Stimulated activated CD8-positive, alpha-beta memory T cell treated with anti-CD3 and anti-CD28 coated beads, Interleukin-4, amount 100 ng/mL, for 48 hours (primary cell): ENCODE measurements around the gene SLK.

ENCODE experiments used
- DNase-seq: peaks from one replicate; pipeline ENCODE4 v3.0.0-alpha.2; 2020

SLK gene

GRCh38 chr10:104057717-104058116 is 90.8 kb downstream of the SLK start:
- DNase-seq = no peak

DNA sequence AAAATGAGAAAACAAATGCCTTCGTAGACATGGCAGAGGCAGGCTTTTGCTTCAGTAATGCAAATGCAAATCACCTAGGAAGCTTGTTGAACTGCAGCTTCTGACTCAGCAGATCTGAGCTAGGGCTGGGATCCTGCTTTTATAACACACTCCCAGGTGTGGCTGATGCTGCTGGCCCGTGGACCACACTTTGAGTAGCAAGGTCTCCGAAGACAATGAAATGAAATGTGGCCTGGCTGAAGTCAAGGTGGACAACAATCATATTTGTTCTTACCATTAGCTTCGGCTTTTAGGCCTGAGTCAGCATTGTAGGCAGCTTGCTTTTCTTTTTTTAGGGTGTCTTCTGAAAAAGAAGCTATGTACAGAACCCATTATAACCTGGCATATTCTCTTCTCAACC is 92.4 kb downstream of the SLK start:
- DNase-seq = no peak

GRCh38 chr10:104061196-104061595 is 94.3 kb downstream of the SLK start:
- no peak for DNase-seq

DNA sequence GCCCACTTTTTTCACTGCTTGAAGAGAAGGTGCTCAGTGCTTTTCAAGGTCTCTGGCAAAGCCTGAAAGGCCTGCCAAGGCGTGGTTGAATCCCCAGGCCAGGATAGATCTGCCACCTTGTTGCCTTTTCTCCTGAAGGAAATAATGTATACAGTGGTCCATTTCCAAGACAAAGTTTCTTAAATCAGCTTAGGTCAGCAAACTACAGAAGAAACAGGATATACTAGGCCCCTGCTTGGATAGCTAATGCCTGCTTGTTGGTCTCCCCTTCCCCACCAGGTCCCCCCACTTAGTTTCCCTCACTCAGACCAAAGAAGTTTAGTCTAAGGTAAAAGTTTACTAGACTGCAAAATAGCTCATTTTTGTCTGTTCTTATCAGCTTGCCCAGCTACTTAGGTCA is 98.8 kb downstream of the SLK start:
- no peak for DNase-seq

DNA sequence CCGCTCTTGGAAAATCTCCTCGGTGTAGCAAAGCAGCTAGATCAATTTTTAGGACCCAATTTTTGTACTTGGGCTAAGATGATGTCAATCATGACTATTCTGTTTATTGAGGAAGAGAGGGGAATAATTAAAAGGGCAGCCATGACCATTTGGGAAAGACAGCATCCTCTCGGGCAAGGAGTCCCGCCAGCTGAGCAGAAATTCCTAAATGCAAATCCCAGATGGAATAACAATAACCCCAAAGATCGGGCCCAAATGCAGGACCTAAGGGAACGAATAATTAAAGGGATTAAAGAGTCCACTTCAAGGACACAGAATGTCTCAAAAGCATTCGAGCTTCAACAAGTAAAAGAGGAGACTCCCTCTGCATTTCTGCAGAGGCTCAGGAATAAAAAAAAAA is 100.0 kb downstream of the SLK start:
- no peak for DNase-seq

DNA sequence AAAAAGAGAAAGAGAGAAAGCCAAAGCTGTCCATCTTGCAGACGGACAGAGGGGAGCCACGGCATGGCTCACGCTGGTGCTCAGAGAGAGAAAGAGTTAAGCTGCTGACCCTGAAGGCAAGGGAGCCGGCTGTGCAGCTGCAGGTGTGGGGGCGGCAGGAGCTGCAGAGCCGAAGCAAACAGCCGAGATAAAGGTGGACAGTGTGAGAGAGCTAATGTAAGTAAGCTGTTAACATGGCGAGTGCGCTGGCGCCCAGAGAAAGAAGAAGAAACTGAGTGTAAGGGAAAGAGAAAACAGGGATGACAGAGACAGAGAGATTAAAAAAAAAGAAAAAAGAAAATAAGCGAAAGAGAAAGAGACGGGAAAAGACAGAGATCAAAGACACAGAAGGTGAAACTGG is 100.6 kb downstream of the SLK start:
- DNase-seq = no peak

GRCh38 chr10:104069613-104070012 is 102.7 kb downstream of the SLK start:
- DNase-seq = no peak

- DNase-seq = no peak
These were observed 105.8 kb downstream of the SLK start for GRCh38 chr10:104072786-104073185.

DNA sequence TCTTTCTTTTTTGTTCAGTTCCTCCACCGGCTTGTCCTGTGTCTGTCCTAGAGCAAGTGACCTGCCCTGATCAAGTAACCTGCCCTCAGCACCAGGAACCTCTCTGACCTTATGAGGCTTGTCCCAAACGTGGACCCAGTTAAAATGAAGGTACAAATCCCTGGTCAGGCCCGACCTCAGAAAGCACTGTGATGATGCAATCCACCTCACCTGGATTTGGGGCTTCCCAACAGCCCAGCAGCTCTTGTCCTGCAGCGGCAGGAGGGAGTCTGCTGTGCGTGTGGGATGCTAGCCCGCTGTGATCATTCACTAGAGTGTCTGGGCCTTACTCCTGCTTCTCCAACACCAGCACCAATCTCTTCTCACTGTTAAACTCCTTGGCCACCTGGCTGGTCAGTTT is 107.6 kb downstream of the SLK start:
- DNase-seq = no peak

- no peak for DNase-seq
These were observed 109.8 kb downstream of the SLK start for GRCh38 chr10:104076743-104077160.

DNA sequence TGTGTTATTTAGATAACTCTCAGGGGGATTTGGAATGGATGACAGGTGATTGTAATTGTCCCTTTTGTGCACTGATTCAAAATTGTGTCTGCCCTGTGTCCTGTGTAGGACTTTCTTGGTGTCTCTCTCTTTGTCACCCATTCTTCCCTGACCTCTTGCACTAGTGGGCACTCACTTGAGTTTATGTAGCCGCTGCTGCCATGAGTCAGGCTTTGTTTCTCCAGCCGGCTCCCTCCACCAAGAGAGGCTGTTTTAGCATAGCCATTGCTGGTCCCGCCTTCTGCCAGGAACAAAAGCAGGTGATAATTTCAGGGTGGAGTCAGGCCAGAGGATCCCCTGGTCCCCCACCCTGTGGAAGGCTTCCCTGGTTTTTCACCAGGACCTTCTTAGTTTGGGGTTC is 110.3 kb downstream of the SLK start:
- no peak for DNase-seq

DNA sequence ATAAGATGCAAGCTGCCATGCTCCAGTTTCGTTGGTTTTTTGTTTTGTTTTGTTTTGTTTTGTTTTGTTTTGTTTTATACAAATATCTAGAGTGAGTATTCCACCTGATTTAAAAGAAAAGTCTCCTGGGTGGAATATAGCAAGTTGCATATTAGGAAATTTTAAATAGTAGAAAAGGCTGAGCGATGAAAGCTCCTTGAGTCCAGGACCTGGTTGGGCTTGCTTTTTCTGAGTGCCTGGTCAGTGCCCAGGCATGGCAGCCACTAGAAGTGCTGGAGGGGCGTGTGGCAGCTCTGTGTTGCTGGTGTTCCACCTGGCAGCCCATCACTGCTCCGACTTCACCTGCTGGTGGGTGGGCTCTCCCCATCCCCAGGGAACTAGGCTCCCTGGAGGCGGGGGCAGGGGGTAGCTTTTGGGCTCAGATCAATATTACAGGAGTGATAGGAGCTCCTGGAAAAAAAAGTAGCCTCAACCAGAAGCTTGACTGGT is 110.8 kb downstream of the SLK start:
- DNase-seq = no peak
